Measurements from ENCODE around the gene PLA2G7.
"Not testable (repeated sequence)": the region's sequence is repeated elsewhere in the genome, so short reads cannot be mapped to it uniquely, and the experiment has no call there.

PLA2G7 gene

DNA sequence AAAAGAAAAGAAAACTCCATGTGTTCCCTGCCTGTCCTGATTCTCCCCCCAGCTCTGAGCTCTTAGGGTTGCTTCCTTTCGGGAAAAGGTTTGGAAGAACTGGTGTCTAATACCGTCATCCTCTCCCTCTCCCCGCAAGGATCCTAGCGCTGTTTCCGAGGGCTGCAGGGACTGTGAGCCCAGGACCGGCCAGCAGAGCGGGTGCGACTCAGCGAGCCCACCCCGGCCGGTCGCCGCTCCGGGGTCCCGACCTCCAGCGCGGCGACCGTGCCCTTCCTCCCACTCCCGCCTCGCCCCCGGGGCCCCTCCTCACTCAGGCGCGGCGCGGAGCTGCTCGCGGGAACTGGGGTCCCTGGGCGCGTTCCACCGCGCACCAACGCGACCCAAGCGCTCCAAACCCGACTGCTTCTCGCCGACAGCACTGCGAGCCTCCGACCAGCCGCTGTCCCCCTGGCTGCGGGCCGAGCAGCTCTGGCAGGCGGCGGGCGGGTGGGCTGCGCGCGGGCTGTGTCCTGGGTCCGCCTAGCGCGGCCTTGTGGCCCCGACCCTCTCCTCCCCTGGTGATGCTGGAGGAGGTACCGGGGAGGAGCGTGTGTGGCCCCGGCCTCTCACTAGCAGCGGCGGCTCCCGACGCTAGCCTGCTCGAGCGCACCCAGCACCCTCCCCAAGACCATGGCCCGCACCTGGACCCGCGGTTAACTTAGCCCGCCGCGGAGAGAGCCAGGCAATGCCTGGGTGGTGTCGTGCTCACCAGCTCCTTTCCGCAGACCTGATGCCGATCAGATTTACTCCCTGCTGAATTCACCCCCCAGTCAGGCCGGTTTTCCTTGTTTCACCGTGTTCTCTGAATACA, at the start of gene PLA2G7:
TSS of gene PLA2G7 (minus strand) at position 509 of the 853 bp plus-strand sequence. CDS start 12,484 bp downstream, outside the sequence.
- DNase-seq: no peak

DNA sequence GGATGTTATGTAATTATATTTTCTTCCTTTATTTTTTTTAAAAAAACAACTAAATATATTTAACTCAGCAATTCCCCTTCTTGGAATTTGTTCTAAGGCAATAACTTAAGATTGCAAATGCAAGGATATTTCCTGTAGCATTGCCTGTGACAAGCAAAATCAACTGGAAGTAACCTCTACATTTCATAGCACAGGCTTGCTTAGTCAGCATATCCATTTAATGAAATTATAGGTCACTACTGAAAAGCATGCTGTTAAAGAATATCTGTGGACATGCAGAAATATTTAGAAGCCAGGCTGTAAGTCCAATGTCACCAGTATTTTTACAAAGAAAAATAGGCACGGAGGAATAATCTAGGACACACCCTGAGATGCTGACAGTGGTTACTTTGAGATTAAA, 49.4 kb upstream of the PLA2G7 start:
- no peak for DNase-seq

DNA sequence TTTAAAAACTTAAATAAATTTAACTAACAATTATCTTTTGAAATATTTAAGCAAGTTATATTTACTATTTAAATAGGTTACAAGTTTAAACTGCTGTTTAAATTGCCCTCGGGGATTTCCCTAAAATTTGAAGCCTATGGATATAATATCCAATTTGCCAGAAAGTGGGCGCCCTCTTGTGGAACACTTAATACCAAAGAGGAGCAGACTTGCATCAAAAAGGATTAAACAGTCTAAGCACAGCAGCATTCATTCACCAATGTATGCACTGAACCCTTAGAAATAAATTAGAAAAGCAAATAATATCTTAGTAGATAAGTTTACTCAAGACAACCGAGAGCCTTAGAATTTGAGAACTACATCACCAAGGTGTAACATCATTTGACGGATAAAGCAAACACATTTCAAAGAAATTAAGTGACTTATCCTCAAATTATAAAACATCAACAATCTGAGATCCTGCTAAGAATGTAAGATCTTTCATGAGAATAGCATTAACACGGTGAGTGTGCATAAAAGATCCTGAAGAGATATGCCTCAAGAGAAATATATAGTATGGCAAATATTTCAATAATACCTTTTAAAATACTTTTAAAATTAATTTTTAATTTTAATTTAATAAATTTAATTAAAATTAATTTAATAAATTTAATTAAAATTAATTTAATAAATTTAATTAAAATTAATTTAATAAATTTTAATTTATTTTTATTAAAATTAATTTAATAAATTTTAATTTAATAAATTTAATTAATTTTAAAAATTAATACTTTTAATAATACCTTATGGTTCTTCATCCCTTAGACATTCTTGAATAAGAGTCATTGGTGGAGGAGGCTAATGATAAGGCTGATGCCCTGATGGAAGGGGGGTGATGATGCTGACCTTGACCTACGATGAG, 46.6 kb upstream of the PLA2G7 start:
- DNase-seq: no peak

DNA sequence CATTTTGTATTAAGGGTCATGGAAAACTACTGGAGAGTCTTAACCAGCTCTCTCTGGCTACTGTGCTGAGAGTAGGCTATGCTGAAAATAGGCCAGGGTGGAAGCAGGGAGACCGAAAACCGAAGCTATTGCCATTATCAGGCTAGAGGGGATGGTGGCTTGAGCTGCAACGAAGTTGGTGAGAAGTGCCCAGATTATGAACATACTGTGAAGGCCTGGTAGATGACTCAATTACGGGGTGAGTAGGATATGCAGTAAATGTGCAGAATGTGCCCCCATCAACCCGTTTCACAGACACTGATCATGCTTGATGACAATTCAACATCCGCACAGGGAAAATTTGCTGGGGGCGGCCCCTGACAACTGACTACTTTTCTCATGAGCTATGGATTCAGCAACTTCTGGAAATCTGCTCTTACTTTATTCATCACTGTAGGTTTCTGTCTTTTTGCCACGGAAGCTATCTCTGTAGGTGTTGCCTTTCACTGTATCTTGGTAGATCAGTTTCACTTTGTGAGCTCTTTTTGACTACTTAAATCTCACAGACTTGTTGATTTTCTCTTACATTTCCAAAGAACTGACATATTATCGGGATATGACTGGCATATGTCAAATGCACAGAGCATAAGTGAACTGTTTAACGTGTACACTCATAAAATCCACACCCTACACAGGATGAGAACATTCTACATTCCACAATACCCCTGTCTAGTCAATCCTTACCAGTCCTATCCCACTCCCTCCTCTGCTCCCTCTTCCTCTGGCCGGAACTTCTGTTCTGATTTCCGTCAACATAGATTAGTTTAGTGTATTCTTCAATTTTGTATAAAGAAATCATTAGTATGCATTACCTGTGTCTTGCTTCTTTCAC, 42.5 kb upstream of the PLA2G7 start:
- no peak for DNase-seq

DNA sequence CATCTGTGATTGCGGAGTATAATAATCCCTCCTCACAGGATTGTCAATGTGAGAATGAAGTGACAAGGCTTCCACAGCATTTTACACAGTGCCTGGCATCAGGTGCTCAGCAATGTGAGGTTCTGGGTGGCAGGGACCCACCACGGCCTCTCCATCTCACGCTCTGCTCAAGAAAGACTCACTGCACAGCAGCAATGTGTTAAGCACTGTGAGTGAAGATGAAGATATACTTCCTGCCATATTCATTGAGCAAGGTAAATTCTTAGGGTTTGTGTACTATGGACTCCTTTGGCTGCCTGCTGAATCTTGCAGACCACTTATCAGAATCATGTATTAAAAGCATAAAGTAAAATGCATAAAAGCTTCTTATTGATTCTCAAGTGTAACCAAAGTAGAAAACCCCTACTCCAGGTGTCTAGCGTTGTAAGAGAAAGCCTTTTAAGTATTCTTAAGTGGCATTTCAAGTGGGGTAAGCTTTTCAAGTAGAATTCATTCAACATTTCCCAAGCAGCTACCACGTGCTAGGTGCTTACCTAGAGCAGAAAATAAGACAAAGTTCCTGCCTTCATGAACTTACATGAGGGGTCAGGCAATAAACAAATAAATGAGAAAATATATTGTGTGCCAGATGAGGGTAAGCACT, 41.0 kb upstream of the PLA2G7 start:
- no peak for DNase-seq

DNA sequence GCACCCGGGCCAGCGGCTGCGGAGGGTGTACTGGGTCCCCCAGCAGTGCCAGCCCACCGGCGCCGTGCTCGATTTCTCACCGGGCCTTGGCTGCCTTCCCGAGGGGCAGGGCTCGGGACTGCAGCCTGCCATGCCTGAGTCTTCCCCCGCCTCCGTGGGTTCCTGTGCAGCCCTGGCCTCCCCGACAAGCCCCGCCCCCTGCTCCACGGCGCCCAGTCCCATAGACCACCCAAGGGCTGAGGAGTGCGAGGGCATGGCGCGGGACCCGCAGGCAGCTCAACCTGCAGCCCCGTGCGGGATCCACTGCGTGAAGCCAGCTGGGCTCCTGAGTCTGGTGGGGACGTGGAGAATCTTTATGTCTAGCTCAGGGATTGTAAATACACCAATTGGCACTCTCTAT, 39.6 kb upstream of the PLA2G7 start:
- not testable (repeated sequence) for DNase-seq

DNA sequence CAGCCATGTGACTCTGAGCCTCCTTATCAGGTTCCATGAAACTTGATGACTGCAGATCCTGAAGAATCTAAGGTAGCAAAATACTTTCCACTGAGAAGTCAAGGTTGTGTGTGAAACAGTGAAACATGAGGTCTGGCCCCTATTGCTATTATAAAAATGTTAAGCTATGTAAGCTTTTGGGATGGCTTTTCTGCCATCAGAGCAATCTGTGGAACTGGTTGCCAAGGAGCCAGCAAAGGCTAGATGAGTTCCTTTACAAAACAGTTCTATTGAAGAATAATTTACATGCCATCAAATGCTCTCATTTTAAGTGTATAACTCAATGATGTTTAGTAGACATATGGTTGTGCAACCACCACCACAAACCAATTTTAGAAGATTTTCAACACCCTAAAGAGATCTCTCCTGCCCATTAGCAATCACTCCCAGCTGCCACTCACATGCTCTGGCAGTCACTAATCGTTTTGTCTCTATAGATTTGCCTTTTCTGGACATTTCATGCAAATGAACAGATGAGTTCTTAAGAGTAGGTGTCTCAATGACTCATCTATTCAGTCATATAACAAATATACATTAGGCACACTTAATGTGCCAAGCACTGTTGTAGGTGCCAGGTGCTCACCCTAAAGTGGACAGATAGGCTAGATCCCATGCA, 38.2 kb upstream of the PLA2G7 start:
- DNase-seq: no peak

DNA sequence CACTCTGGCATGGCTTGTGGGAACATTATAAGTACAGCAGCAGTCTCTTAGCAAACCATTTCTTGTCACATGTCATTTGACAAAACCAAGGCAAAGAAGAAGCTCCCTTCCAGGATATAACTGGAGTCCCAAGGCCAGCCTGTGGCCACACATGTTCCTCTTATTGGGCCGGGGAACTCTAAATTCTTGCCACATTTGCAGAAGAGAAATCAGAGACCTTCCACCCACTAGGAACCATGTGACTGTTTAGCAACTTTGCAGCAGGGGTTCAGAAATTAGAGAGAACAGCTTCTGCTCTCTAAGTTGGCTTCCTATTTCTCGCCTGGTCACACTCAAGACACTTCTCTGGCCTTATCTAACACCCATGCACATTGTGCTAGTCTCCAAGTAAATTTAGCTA, 37.6 kb upstream of the PLA2G7 start:
- no peak for DNase-seq

DNA sequence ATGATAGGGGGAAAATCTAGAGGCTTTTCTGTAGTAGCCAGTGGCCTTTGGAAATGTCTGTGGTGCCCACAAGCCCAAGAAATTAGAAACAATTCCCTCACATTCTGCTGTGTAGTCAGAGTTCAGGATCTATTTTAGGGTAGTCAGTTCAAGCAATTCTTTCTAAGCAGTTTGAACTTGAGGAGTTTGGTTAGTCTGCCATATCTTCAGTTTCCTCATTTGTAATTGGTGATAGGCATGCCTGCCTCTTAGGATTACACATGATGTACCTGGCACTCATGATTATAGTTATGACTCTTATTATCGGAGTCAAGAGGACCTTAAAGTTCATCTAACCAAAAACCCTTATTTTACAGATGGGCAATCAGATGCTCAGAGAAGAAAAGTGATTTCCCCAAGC, 36.8 kb upstream of the PLA2G7 start:
- no peak for DNase-seq

DNA sequence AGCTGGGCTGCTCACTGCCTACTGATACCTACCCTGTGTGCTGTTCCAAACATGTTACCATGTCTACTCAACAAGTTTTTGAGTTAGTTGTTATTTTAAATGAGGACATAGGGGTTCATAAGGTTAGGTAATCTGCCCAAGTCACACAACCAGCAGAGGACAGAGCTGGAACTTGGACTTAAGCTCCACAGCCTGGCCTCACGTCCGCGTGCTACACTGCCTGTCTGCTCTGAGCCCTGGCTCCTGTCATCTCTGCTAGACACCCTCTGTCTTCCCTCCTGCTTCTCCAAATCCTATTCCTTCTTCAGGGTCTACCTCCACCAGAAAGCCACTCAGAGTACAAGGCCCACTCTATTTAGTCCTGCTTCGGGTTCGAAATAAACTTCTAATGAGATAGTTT, 29.8 kb upstream of the PLA2G7 start:
- no peak for DNase-seq

DNA sequence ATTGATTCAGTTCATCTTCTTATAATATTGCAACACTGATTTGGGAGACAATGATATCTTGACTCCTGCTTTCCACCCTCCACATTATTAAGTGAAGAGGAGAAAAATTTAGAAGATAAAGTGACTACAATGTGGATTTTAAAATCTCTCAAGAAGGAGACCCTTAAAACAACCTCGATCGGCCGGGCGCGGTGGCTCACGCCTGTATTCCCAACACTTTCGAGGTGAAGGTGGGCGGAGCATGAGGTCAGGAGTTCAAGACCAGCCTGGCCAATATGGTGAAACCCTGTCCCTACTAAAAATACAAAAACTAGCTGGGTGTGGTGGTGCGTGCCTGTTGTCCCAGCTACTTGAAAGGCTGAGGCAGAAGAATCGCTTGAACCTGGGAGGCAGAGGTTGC, 29.1 kb upstream of the PLA2G7 start:
- not testable (repeated sequence) for DNase-seq

DNA sequence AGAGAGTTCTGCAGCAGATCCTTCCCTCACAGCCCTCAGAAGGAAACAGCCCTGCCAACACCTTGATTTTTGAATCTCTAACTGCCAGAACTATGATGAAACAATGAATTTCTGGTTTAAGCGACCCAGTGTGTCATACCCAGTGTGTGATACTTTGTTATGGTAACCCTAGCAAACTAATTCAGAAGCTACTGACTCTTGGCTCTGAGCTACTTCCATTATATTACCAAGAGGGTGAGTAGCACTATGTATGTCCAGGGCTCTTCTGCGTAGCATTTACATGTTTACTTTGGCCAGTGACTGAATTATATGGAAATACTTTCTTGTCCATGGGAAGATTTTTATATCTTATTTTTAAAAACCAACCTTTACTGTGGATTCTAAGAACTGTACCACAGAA, 28.3 kb upstream of the PLA2G7 start:
- no peak for DNase-seq

DNA sequence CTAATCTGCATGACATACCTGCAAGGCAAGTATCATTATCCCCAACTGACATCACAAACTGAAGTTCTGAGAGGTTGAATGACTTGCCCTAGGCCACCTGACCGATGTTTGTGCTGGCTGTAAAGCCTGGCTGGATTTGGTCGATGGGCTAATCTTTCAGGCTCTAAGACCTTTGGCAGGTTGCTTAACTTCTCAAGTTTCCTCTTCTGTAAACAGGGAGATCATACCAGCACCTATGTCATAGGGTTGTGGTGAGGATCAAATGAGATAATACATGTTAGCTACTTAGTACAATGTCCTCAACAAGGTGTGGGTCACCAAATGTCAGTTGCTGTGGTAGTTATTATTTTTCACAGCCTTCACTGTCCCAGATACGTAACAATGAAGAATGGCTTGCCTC, 25.8 kb upstream of the PLA2G7 start:
- DNase-seq: no peak

DNA sequence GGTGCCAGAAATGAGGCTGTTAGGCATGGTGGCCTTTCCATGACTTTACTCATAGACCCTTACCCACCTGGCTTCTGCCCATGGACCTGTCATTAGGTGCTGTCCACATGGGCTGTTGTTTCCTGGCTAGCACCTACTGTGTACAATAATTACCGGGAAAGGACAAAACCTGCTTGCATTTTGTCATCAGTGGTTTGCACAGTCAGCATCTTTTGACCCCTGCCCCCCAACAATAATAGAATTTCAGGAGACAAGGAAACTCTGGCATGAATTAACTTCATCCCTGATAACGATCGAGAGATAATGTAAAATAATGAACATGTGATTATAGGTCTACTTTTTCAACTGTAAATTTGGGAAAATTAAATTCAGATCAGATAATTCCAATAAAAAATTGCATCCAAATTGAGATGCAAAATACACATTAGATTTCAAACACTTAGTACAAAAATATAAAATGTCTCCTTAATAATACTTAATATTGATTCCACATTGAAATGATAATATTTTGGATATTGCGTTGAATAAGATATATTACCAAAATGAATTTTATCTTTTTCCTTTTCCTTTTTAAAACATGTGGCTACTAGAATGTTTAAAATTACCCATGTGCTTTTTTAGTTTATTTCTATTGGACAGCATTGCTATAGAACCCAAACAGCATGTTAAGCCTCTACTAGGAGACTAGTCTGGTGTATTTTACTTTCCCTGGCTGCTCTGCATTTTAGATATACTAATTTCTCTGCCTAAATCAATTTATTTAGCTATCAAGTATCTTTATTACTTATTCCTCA, 24.0 kb upstream of the PLA2G7 start:
- DNase-seq: no peak

DNA sequence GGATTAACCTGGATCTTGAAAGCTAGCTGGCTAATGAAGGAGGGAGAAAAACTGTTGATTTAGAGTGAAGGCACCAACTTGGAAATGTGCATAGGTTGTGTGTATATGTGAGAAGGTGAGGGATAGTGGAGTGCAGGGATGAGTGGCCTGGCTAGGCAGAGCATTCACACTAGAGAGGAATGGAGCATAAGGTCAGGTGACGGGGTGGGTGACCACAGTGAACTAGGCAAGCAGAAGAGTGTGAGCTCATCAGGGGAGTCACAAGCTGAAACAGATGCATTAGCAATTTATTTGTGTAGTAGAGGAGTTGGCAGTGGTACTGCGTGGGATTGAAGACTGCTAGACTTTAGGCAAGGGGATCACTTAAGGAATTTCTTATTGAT, 22.0 kb upstream of the PLA2G7 start:
- DNase-seq: no peak

DNA sequence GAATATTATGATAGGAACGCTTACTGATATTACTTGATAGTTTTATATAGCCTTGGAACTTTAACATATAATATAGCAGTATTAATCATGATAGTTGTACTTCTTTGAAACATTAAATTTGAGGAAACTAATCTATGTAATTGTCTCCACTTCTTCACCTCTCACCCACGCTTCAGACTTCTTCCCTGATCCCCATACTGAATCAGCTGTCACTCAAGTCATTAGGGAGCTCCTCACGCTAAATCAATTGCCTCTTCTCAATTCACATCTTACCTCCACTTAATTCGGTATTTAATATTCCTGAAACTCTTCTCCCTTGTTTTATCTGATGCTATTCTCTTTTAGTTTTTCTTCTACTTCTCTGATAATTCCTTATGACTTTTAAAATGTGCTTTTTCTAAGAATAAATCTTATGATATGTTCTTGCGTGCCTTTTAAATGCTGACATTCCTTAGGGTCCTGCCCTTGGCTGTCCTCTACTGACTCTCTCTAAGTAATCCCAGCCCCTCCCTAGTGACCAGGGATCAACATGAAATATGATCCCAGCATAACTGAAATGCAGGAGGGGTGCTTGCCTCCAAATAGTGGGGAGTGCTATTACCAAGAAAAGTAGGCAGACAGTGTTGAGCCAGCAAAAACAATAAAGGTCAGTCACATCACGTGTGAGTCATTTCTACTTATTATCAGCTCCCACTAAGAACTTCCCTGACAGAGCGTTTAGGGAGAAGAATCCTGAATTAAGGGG, 21.5 kb upstream of the PLA2G7 start:
- DNase-seq: no peak

DNA sequence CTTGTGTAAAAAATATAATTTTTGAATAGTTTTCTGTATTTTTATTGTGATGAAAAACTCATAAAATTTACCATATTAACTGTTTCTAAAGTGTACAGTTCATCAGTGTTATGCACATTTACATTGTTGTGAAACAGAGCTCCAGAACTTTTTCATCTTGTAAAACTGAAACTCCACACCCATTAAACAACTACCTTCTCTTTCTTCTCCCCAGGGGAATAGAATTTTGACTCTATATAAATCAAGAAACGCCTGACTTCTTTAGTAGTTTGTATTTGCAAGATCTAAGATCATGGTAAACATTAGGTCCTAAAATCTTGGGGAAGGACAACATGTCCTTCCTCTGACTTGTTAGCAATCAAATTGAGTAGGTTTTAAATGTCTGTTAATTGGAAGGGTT, 20.7 kb upstream of the PLA2G7 start:
- no peak for DNase-seq

DNA sequence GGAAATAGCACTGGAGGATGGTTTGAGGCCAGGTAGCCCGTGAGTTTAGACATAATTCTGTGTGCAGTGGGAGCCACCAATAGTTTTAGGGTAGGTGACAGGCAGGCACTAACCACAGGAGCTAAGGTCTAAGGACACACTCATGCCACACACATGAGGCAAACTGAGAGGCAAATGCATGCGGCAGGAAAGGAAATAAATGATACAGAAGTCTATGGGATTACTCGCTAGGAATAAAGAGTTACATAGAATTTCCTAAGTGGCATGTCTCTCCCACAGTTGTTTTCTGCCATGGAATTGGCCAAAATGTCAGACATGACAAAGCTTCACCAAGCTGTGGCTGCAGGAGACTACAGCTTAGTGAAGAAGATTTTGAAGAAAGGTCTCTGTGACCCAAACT, 16.5 kb upstream of the PLA2G7 start:
- DNase-seq: no peak

DNA sequence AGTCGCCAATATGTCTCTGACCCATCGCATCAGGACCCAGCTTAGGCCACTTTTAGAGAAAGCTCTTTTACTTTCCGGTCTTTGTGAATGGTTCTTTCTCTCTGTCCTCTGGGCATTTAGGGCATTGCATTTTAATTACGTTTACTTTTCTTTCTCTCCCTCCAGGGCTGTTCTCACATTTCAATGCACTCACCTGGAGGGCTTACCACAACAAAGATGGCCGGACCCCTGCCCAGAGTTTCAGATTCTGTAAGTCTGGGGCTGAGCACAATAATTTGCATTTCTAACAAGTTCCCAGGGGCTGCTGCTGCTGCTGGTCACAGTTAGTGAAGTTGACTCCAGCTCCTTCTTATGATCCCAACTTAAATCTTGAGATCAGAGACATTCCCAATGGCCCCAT, 14.6 kb upstream of the PLA2G7 start:
- DNase-seq: no peak

DNA sequence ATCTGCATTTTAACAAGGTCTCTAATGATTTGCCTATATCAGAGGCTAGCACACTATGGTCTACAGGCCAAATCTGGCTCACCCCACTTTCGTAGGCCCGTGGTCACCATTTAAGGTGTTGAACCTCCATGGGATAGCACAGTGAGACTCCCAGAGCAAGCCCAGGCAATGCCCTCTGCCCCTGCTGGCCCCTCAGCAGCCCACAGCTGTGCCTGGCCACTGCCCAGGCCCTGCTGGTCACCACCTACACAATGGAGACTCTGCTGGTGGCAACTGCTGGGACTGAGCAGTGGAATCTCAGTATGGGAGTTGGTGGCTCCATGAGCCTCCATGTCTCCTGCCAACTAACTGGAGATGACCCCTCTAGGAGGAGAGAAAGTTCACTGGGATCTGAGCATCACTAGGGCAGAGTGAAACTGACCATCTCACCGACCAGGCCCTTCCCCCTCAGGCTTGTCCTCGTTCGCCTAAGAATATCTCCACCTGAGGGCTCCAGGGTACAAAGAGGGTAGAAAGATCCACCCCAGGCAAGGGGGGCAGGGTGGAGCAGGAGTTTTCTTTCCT, 13.8 kb upstream of the PLA2G7 start:
- DNase-seq: no peak
